Neutrophil (primary cell): ENCODE data around the gene HEBP2.

Experiments
- H3K27ac ChIP-seq: fragments of 200-600 bp; sonication (generic); 2 replicates; pipeline ENCODE4 v1.5.1; 2016; ENCODE audit warnings: mild to moderate bottlenecking, moderate library complexity
- H3K27me3 ChIP-seq: fragments of 200-600 bp; sonication (generic); 2 replicates; pipeline ENCODE4 v1.6.0; 2016; ENCODE audit warnings: mild to moderate bottlenecking
- H3K36me3 ChIP-seq: fragments of 200-600 bp; sonication (generic); 2 replicates; pipeline ENCODE4 v1.5.1; 2017
- H3K4me1 ChIP-seq, 2 experiments: fragments of 200-600 bp in 1 of 2; sonication (generic) in 1 of 2; 1 replicate in 1 of 2; 2 replicates in 1 of 2; pipeline versions ENCODE4 v1.5.1 to v1.6.1; 2013 to 2016; ENCODE audit warnings: low read depth in 1 of 2, low read length in 1 of 2, mild to moderate bottlenecking in 1 of 2, moderate library complexity in 1 of 2; ENCODE audit not compliant: control insufficient read depth in 1 of 2, insufficient read depth in 1 of 2
- H3K4me3 ChIP-seq, 2 experiments: fragments of 200-600 bp in 1 of 2; sonication (generic) in 1 of 2; 1 replicate in 1 of 2; 2 replicates in 1 of 2; pipeline ENCODE4 v1.5.1; 2013 to 2016; ENCODE audit warnings: low read depth in 1 of 2, low read length in 1 of 2, mild to moderate bottlenecking in 1 of 2, moderate library complexity in 1 of 2
- H3K9me3 ChIP-seq: fragments of 200-600 bp; sonication (generic); 2 replicates; pipeline ENCODE4 v1.5.1; 2016
- CTCF ChIP-seq: fragments of 200-600 bp; sonication (generic); IDR thresholded peaks from 2 replicates; pipeline ENCODE4 v1.5.1; 2016; ENCODE audit warnings: antibody characterized with exemption

HEBP2 gene

GRCh38 chr6:138371720-138372119 lies 32.3 kb upstream of the HEBP2 start:
- Histone ChIP-seq H3K9me3 (no peaks in the 10 kb centered on the region), H3K4me1 (no peaks in the 10 kb centered on the region), H3K27ac (no peak overlapping the region), H3K36me3 (no peaks in the 10 kb centered on the region), H3K27me3 (peaks cover 11% of the 10 kb centered on the region), H3K4me3 (no peak overlapping the region)
- TF ChIP-seq CTCF: no peak

- Histone ChIP-seq H3K27ac (no peak overlapping the region), H3K4me3 (no peak overlapping the region), H3K27me3 (peaks cover 11% of the 10 kb centered on the region), H3K36me3 (no peaks in the 10 kb centered on the region), H3K4me1 (no peaks in the 10 kb centered on the region), H3K9me3 (no peaks in the 10 kb centered on the region)
- TF ChIP-seq CTCF: no peak
Measured at GRCh38 chr6:138372711-138373463, 31.1 kb upstream of the HEBP2 start.

GRCh38 chr6:138374230-138374629 lies 29.8 kb upstream of the HEBP2 start:
- Histone ChIP-seq H3K27me3 (peaks cover 11% of the 10 kb centered on the region), H3K36me3 (no peaks in the 10 kb centered on the region), H3K9me3 (no peaks in the 10 kb centered on the region), H3K4me3 (no peak overlapping the region), H3K4me1 (no peaks in the 10 kb centered on the region), H3K27ac (no peak overlapping the region)
- no peak for TF ChIP-seq CTCF

GRCh38 chr6:138374815-138375214 lies 29.2 kb upstream of the HEBP2 start:
- H3K4me3 ChIP-seq: no peak overlapping the region
- H3K36me3 ChIP-seq: no peaks in the 10 kb centered on the region
- no peak for TF ChIP-seq CTCF
- H3K27ac ChIP-seq: no peak overlapping the region
- peaks cover 10% of the 10 kb centered on the region for H3K27me3 ChIP-seq
- H3K9me3 ChIP-seq: no peaks in the 10 kb centered on the region
- no peaks in the 10 kb centered on the region for H3K4me1 ChIP-seq

- no peak overlapping the region for H3K27ac ChIP-seq
- no peaks in the 10 kb centered on the region for H3K4me1 ChIP-seq
- H3K9me3 ChIP-seq: no peaks in the 10 kb centered on the region
- TF ChIP-seq CTCF: no peak
- H3K27me3 ChIP-seq: no peaks in the 10 kb centered on the region
- H3K36me3 ChIP-seq: no peaks in the 10 kb centered on the region
- H3K4me3 ChIP-seq: no peak overlapping the region
Measured at GRCh38 chr6:138377042-138377441, 27.0 kb upstream of the HEBP2 start.
